Testis (tissue), 2 donors: Measurements from ENCODE around the gene FBP2.

ENCODE experiments used
- POLR2A ChIP-seq: fragments of 450-650 bp; IDR thresholded peaks from one replicate; pipeline ENCODE4 v1.6.1; 2017; ENCODE audit warnings: antibody characterized with exemption, mild to moderate bottlenecking, moderate library complexity
- TF ChIP-seq, protein P1 (sequence below), 3 experiments: fragments of 450-650 bp in 2 of 3; fragments of 200-600 bp in 1 of 3; sonication (generic) in 1 of 3; IDR thresholded peaks; one replicate each; pipeline ENCODE4 v1.5.1; 2016 to 2019; ENCODE audit warnings: antibody characterized with exemption in 3 of 3, mild to moderate bottlenecking in 2 of 3, moderate library complexity in 1 of 3

GRCh38 chr9:94576131-94576530, 17.5 kb downstream of the FBP2 start:
- TF ChIP-seq, protein P1, sequence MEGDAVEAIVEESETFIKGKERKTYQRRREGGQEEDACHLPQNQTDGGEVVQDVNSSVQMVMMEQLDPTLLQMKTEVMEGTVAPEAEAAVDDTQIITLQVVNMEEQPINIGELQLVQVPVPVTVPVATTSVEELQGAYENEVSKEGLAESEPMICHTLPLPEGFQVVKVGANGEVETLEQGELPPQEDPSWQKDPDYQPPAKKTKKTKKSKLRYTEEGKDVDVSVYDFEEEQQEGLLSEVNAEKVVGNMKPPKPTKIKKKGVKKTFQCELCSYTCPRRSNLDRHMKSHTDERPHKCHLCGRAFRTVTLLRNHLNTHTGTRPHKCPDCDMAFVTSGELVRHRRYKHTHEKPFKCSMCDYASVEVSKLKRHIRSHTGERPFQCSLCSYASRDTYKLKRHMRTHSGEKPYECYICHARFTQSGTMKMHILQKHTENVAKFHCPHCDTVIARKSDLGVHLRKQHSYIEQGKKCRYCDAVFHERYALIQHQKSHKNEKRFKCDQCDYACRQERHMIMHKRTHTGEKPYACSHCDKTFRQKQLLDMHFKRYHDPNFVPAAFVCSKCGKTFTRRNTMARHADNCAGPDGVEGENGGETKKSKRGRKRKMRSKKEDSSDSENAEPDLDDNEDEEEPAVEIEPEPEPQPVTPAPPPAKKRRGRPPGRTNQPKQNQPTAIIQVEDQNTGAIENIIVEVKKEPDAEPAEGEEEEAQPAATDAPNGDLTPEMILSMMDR (IDR thresholded peaks at IDR 0.05): no peak
- no peak for TF ChIP-seq POLR2A
